HL-60 (cell line): ENCODE results near the gene MPHOSPH8.

Source experiments
- DNase-seq, 2 experiments: peaks; one replicate each; pipeline ENCODE4 v3.0.0-alpha.2; 2010 to 2020; ENCODE audit warnings: low read depth in 1 of 2, low spot score in 1 of 2
- H3K27ac ChIP-seq: fragments of 250-450 bp; sonication (Bioruptor Pico); replicated peaks from 2 replicates; pipeline ENCODE4 v1.5.1; 2020; ENCODE audit warnings: mild to moderate bottlenecking, moderate library complexity
- H3K27me3 ChIP-seq: fragments of 250-450 bp; sonication (Bioruptor Pico); 2 replicates; pipeline ENCODE4 v1.5.1; 2021; ENCODE audit warnings: mild to moderate bottlenecking, moderate library complexity; ENCODE audit not compliant: insufficient read depth, poor library complexity, severe bottlenecking
- H3K4me3 ChIP-seq: replicated peaks from 2 replicates; pipeline ENCODE4 v1.5.1; 2011; ENCODE audit warnings: mild to moderate bottlenecking, control low read depth, low read length; ENCODE audit not compliant: insufficient read depth
- CTCF ChIP-seq: IDR thresholded peaks from one replicate; pipeline ENCODE4 v1.5.1; 2011; ENCODE audit warnings: low read length, control low read depth, inconsistent platforms; ENCODE audit not compliant: insufficient read depth
- GABPA ChIP-seq: IDR thresholded peaks from 2 replicates; pipeline ENCODE4 v1.6.1; 2012; ENCODE audit warnings: low read depth
- POLR2AphosphoS5 ChIP-seq: IDR thresholded peaks from 2 replicates; pipeline ENCODE4 v1.6.1; 2012; ENCODE audit warnings: low read depth
- REST ChIP-seq: IDR thresholded peaks from 2 replicates; pipeline ENCODE4 v1.6.1; 2012; ENCODE audit warnings: low read depth; ENCODE audit not compliant: insufficient replicate concordance
- SPI1 ChIP-seq: IDR thresholded peaks from 2 replicates; pipeline ENCODE4 v1.6.1; 2012; ENCODE audit warnings: low read depth, mild to moderate bottlenecking, borderline replicate concordance

The MPHOSPH8 gene

GRCh38 chr13:19587635-19588300, 45.7 kb upstream of the MPHOSPH8 start:
- TF ChIP-seq POLR2AphosphoS5: no peak
- no peak for TF ChIP-seq REST
- no peak for TF ChIP-seq GABPA
- TF ChIP-seq SPI1: no peak
- TF ChIP-seq CTCF: peak; percentile 18
- Histone ChIP-seq H3K27ac (peak overlapping the region; percentile 63), H3K4me3 (no peak overlapping the region), H3K27me3 (no peaks in the 10 kb centered on the region)
- DNase-seq: peak; percentile 20 to 77

- Histone ChIP-seq H3K27ac (no peak overlapping the region), H3K27me3 (no peaks in the 10 kb centered on the region), H3K4me3 (no peak overlapping the region)
- no peak for DNase-seq
- TF ChIP-seq REST: no peak
- no peak for TF ChIP-seq CTCF
- TF ChIP-seq SPI1: no peak
- TF ChIP-seq GABPA: no peak
- TF ChIP-seq POLR2AphosphoS5: no peak
These were observed 44.1 kb upstream of the MPHOSPH8 start for GRCh38 chr13:19589312-19589711.

- DNase-seq: no peak
- no peak for TF ChIP-seq SPI1
- no peak for TF ChIP-seq GABPA
- Histone ChIP-seq H3K27ac (no peak overlapping the region), H3K27me3 (no peaks in the 10 kb centered on the region), H3K4me3 (no peak overlapping the region)
These were observed 43.0 kb upstream of the MPHOSPH8 start for GRCh38 chr13:19590423-19590822.

GRCh38 chr13:19591864-19592263, 41.6 kb upstream of the MPHOSPH8 start:
- Histone ChIP-seq H3K27me3 (no peaks in the 10 kb centered on the region), H3K4me3 (no peak overlapping the region), H3K27ac (no peak overlapping the region)
- peak in 1 of 2 experiments; percentile 11 for DNase-seq
- TF ChIP-seq POLR2AphosphoS5: no peak
- TF ChIP-seq SPI1: peak; percentile 76
- no peak for TF ChIP-seq CTCF
